B cell (primary cell): Measurements from ENCODE around the gene CDKN2D.

Experiments
- EZH2 ChIP-seq: IDR thresholded peaks from 2 replicates; pipeline ENCODE4 v1.6.1; 2012; ENCODE audit warnings: borderline replicate concordance, low read depth, mild to moderate bottlenecking, moderate library complexity, low read length; ENCODE audit not compliant: insufficient read depth, poor library complexity, severe bottlenecking
- TF ChIP-seq, protein P1 (sequence below): fragments of 200-600 bp; IDR thresholded peaks from one replicate; pipeline ENCODE4 v1.8.0; 2022; ENCODE audit warnings: antibody characterized with exemption, mild to moderate bottlenecking

DNA sequence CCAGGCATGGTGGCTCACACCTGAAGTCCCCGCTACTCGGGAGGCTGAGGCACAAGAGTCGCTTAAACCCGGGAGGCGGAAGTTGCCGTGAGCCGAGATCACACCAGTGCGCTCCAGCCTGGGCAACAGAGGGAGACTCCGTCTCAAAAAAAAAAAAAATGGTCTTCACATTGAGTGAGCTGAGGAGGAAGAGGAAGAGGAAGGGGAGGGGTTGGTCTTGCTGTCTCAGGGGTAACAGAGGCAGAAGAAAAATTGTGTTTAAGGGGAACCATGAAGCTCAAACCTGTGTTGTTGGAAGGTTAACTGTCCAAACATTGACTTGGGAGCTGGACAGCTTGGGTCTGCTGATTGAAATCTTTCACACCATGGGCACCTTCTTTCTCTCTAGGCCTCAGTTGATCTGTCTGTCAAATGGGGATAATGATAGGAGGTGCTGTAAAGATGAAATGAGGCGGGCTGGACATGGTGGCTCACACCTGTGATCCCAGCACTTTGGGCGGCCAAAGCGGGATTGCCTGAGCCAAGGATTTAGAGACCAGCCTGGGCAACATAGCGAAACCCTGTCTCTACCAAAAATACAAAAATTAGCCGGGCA, 46.7 kb upstream of the CDKN2D start:
- TF ChIP-seq, protein P1, sequence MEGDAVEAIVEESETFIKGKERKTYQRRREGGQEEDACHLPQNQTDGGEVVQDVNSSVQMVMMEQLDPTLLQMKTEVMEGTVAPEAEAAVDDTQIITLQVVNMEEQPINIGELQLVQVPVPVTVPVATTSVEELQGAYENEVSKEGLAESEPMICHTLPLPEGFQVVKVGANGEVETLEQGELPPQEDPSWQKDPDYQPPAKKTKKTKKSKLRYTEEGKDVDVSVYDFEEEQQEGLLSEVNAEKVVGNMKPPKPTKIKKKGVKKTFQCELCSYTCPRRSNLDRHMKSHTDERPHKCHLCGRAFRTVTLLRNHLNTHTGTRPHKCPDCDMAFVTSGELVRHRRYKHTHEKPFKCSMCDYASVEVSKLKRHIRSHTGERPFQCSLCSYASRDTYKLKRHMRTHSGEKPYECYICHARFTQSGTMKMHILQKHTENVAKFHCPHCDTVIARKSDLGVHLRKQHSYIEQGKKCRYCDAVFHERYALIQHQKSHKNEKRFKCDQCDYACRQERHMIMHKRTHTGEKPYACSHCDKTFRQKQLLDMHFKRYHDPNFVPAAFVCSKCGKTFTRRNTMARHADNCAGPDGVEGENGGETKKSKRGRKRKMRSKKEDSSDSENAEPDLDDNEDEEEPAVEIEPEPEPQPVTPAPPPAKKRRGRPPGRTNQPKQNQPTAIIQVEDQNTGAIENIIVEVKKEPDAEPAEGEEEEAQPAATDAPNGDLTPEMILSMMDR = no peak
- no peak for TF ChIP-seq EZH2
